NCI-H82 treated with DMSO at 0.1 percent for 48 hours (cell line): Measurements from ENCODE around the gene NSD1.

Experiments
- DNase-seq: peaks from one replicate; lab custom pipeline; 2025; ENCODE audit not compliant: unreplicated experiment; lab: John Stamatoyannopoulos, UW

NSD1 gene

DNA sequence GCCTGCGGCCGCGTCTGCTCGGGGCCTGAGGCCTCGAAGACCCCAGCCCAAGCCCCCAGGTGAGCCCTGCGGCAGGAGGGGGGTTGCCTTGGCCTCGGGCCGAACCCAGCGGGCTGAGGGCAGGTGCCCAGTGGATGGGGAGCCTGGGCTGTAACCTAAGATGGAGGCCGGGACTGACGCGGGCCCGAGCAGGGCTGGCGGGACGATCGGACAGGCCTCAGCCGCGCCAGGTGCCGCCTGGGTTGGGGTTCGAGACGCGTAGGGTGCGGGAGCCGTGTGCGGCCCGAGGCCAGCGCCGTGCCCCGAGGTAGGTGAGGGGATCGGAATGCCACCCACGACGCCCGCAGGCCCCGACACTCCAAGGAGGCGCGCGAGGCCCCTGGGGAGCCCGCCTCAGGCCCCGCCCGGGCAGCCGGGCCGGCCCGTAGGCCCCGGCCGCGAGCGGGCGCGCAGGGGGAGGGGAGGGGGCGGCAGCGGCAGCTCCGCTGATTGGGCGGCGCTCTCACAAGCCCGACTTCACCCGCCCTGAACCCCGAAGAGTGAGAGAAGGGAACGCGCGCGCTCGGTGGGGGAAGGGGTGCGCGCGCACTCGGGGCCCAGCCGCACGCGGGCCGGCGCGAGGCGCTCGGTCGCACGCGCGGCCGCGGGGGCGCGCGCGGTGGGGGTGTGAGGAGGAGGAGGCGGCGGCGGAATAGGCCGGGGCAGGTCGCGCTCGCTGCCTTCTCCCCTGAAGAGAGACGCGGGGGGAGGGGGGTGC, at the start of gene NSD1:
Gene NSD1, plus strand, starts transcription at position 678 of the 757 bp plus-strand sequence. CDS start 1,331 bp downstream, outside the sequence.
- no peak for DNase-seq

DNA sequence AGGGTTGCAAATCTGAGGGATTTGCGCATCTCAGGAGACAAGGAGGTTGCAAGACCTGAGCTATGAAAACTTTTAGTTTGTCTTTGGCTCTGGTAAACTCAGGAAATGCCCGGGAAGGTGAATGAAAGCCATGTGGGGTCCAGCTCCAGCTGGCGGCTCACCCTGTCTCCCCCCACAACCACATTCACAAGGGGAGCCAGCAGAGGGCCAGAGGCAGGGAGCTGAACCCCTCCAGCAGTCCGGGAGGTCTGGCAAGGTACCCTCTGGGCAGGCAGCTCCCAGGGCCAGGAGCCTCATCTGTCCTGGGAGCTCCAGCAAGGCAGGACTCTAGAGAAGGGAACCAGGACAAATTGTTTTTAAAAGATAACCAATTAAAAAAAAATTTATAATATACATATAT, 49.4 kb upstream of the NSD1 start:
- DNase-seq, result no peak

- DNase-seq, result no peak
Measured at GRCh38 chr5:177085985-177086653, 47.5 kb upstream of the NSD1 start.

DNA sequence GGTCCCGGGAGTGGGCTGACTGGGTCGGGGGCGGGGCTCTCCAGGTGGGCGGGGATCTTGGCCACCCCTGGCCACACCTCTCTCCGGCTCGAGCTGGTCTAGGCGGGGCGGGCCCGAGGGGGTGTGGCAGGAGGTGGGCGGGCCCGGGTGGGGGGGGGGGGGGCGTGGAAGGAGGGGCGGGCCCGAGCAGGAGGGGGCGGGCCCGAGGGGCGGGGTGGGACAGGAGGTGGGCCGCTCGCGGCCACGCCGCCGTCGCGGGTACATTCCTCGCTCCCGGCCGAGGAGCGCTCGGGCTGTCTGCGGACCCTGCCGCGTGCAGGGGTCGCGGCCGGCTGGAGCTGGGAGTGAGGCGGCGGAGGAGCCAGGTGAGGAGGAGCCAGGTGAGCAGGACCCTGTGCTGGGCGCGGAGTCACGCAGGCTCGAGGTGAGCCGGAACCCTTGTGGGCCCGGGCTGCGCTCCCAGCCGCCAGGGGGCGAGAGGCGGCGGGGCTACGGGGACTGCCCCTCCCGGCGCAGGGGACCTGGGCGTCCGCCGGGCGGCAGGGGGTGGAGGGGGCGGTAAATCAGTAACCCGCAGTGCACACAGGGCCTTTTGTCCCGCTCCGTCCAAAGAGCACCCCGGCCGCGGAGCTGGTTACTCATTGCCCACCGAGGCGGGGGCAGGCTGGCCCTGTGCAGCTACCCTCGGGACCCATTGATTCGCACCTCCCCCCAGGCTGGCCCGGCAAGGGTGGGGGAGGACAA, 46.7 kb upstream of the NSD1 start, which contains the start of gene FGFR4:
Gene FGFR4, plus strand, starts transcription at position 262 of the 744 bp plus-strand sequence. CDS start 2,688 bp downstream, outside the sequence.
- peak; percentile 81 for DNase-seq

- no peak for DNase-seq
Measured at GRCh38 chr5:177087398-177088005, 46.1 kb upstream of the NSD1 start.

DNA sequence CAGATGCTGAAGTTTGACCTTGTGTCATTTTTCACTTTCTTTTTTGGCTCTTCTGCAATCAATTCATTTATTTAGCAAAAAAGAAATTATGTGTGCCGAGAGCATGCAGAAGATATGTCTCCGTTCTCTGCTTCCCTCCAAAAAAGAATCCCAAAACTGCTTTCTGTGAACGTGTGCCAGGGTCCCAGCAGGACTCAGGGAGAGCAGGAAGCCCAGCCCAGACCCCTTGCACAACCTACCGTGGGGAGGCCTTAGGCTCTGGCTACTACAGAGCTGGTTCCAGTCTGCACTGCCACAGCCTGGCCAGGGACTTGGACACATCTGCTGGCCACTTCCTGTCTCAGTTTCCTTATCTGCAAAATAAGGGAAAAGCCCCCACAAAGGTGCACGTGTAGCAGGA, 44.4 kb upstream of the NSD1 start:
- no peak for DNase-seq

DNA sequence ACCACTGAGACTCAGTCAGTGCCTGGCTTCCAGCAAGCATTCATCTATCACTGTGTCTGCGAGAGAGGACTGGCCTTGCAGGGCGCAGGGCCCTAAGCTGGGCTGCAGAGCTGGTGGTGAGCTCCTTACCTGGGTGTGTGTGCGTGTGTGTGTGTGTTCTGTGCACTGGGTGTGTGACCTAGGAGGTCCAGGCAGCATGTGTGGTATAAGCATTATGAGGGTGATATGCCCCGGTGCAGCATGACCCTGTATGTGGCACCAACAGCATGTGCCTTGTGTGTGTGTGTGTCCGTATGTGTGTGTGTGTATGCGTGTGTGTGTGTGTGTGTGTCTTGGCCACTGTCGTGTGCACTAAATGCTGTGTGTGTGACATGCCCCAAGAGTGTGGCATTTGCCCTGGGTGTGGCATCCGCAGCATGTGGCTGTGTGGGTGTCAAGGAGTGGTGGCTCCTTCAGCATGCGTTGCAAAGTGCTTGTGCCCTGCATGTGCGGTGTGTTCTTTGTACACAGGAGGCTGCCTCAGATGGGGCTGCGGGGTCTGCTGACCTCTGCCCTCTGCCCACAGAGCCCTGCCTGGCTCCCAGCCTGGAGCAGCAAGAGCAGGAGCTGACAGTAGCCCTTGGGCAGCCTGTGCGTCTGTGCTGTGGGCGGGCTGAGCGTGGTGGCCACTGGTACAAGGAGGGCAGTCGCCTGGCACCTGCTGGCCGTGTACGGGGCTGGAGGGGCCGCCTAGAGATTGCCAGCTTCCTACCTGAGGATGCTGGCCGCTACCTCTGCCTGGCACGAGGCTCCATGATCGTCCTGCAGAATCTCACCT, 43.5 kb upstream of the NSD1 start:
- no peak for DNase-seq

DNA sequence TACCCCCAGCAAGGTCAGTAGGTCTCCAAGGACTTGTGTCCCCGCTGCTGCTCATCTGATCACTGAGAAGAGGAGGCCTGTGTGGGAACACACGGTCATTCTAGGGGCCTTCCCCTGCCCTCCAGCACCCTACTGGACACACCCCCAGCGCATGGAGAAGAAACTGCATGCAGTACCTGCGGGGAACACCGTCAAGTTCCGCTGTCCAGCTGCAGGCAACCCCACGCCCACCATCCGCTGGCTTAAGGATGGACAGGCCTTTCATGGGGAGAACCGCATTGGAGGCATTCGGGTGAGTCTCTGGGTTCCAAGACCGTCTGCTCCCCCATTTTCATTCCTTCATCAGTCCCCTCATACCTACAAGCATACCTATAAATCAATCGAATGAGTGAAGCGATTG, 42.8 kb upstream of the NSD1 start:
- DNase-seq, result no peak

- DNase-seq, result no peak
Measured at GRCh38 chr5:177091232-177091631, 42.3 kb upstream of the NSD1 start.

DNA sequence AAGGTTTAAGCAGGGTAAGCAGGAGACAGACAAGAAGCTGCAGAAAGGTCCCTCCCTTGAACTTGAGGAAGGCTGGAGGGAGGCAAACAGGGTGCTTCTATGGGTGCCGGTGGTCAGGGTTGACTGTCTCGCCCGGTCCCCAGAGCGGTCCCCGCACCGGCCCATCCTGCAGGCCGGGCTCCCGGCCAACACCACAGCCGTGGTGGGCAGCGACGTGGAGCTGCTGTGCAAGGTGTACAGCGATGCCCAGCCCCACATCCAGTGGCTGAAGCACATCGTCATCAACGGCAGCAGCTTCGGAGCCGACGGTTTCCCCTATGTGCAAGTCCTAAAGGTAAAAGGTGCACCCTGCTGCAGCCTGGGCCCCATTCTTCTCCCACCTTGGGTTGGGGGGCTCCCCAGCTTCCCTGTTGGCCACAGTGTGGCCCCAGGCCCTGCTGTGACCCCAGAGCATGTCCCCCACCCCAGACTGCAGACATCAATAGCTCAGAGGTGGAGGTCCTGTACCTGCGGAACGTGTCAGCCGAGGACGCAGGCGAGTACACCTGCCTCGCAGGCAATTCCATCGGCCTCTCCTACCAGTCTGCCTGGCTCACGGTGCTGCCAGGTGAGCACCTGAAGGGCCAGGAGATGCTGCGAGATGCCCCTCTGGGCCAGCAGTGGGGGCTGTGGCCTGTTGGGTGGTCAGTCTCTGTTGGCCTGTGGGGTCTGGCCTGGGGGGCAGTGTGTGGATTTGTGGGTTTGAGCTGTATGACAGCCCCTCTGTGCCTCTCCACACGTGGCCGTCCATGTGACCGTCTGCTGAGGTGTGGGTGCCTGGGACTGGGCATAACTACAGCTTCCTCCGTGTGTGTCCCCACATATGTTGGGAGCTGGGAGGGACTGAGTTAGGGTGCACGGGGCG, 41.1 kb upstream of the NSD1 start:
- DNase-seq, result no peak

- DNase-seq, result no peak
Measured at GRCh38 chr5:177093082-177093712, 40.4 kb upstream of the NSD1 start.

DNA sequence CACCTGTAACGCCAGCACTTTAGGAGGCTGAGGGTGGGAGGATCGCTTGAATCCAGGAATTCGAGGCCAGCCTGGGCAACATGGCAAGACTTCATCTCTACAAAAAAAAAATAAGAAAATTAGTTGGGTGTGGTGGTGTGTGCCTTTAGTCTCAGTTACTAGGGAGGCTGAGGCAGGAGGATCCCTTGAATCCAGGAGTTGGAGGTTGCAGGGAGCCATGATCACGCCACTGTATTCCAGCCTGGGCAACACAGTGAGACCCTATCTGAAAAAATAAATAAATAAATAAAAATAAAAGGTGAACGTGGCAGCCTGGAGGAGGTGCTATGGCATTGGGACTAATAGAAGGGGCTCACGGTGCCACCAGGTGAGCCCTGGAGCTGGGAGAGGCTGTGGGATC, 39.8 kb upstream of the NSD1 start:
- no peak for DNase-seq

- DNase-seq, result no peak
Measured at GRCh38 chr5:177094224-177095087, 39.1 kb upstream of the NSD1 start.

DNA sequence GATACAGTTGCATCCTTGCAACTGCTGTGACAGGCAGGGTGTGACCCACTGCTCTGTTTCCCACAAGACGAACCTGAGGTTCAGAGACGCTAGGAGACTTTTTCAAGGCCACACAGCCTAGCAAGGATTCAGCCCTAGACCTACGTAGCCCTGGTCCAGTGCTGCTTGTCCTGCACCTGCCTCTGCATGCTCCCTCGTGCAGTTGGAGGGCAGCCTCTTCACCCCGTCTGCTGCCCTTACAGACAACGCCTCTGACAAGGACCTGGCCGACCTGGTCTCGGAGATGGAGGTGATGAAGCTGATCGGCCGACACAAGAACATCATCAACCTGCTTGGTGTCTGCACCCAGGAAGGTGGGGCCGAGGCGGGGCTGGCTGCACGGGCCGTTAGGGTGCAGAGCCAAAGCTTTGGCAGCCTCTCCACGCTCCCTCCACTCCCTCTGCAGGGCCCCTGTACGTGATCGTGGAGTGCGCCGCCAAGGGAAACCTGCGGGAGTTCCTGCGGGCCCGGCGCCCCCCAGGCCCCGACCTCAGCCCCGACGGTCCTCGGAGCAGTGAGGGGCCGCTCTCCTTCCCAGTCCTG, 38.4 kb upstream of the NSD1 start:
- no peak for DNase-seq

GRCh38 chr5:177096162-177097015, 37.2 kb upstream of the NSD1 start:
- no peak for DNase-seq

DNA sequence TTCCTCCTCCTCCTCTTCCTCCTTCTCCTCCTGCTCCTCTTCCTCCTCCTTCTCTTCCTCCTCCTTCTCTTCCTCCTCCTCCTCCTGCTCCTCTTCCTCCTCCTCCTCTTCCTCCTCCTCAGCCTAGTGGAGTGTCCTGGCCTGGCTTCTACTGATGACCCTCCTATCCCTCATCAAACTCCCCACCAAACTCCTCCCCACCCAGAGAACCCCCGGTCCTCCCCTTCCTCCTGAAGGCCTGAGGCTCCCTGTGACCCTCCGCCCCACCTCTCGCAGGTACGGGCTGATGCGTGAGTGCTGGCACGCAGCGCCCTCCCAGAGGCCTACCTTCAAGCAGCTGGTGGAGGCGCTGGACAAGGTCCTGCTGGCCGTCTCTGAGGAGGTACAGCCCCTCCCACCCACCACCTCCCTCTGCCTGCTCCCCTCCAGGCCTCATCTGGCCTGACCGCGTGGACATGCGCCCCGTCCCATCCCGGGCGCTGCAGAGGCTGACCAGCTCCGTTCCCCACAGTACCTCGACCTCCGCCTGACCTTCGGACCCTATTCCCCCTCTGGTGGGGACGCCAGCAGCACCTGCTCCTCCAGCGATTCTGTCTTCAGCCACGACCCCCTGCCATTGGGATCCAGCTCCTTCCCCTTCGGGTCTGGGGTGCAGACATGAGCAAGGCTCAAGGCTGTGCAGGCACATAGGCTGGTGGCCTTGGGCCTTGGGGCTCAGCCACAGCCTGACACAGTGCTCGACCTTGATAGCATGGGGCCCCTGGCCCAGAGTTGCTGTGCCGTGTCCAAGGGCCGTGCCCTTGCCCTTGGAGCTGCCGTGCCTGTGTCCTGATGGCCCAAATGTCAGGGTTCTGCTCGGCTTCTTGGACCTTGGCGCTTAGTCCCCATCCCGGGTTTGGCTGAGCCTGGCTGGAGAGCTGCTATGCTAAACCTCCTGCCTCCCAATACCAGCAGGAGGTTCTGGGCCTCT, 36.3 kb upstream of the NSD1 start:
- DNase-seq, result no peak
